SU-DHL-6 (cell line): ENCODE data around the gene LEF1.
"Not testable (repeated sequence)": the region's sequence is repeated elsewhere in the genome, so short reads cannot be mapped to it uniquely, and the experiment has no call there.

Source experiments
- EZH2phosphoT487 ChIP-seq: fragments of 200-600 bp; sonication (generic), shearing (Covaris generic); conservative IDR thresholded peaks from 2 replicates; pipeline ENCODE4 v1.6.1; 2018; ENCODE audit warnings: mild to moderate bottlenecking, antibody characterized with exemption, low read length, moderate library complexity, mixed read lengths
- TF ChIP-seq, protein P1 (sequence below): fragments of 200-600 bp; sonication (generic); IDR thresholded peaks from one replicate; pipeline ENCODE4 v1.5.1; 2017; ENCODE audit warnings: antibody characterized with exemption, mild to moderate bottlenecking, low read length, moderate library complexity; ENCODE audit not compliant: insufficient read depth, poor library complexity, severe bottlenecking

DNA sequence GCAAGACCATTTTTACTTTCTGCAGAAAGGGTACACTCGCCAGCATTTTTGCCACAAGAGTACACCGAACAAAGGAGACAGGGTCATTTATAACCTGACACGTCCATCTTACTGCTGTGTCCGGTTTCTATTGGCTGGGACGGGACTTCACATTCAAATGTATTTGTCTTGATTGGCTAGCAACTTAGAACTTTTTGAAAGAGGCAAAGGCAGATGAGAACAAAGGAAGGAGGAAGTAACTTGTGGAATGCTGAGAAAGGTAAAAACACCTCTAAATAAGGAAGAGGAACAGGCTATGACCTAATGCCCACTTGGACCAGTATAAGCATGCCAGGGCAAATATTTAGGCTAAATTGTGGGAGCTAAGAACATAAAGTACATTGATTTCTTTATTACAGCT lies 156.3 kb downstream of the LEF1 start:
- TF ChIP-seq, protein P1, sequence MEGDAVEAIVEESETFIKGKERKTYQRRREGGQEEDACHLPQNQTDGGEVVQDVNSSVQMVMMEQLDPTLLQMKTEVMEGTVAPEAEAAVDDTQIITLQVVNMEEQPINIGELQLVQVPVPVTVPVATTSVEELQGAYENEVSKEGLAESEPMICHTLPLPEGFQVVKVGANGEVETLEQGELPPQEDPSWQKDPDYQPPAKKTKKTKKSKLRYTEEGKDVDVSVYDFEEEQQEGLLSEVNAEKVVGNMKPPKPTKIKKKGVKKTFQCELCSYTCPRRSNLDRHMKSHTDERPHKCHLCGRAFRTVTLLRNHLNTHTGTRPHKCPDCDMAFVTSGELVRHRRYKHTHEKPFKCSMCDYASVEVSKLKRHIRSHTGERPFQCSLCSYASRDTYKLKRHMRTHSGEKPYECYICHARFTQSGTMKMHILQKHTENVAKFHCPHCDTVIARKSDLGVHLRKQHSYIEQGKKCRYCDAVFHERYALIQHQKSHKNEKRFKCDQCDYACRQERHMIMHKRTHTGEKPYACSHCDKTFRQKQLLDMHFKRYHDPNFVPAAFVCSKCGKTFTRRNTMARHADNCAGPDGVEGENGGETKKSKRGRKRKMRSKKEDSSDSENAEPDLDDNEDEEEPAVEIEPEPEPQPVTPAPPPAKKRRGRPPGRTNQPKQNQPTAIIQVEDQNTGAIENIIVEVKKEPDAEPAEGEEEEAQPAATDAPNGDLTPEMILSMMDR, result not testable (repeated sequence)
- TF ChIP-seq EZH2phosphoT487, result not testable (repeated sequence)
